A549 (cell line): ENCODE measurements around the gene DOCK6. TPM values are rescaled to one million over a fixed set of nuclear protein-coding genes. Genes with fewer than 3 reads are reported as not detected.

ENCODE experiments used
- ATAC-seq, 2 experiments: fragments of 200-7000 bp in 1 of 2; fragments of >200 bp in 1 of 2; cut with Nextera tagmentation in 1 of 2; cut with Tn5 transposase in 1 of 2; 3 replicates each; pipeline versions ENCODE4 v1.8.0 to v1.9.1; 2018 to 2020; ENCODE audit warnings: mild to moderate bottlenecking in 1 of 2, moderate library complexity in 1 of 2
- CTCF ChIA-PET: fragments of 300-600 bp; sonication (Branson Sonifier 250); formaldehyde crosslinking; extraction: SDS; loops from one replicate; lab custom pipeline; 2021; ENCODE audit warnings: antibody characterized with exemption, inconsistent platforms; lab: Yijun Ruan, JAX
- POLR2A ChIA-PET: fragments of 350-600 bp; formaldehyde crosslinking; extraction: SDS; loops from one replicate; lab custom pipeline; 2021; ENCODE audit warnings: antibody characterized with exemption, inconsistent platforms; lab: Yijun Ruan, JAX
- DNase-seq, 2 experiments: peaks; one replicate each; pipeline versions ENCODE4 v3.0.0 to v3.0.0-alpha.2; 2011 to 2016; ENCODE audit warnings: low read depth in 1 of 2, low spot score in 1 of 2
- FAIRE-seq: peaks from 2 replicates; lab custom pipeline; 2011; peaks lifted over from hg19 to GRCh38; lab: Jason Lieb, UNC
- H3K27ac ChIP-seq, 2 experiments: fragments of >200 bp; sonication (Bioruptor Twin); formaldehyde crosslinking; 3 replicates each; pipeline ENCODE4 v1.5.1; 2016 to 2017
- H3K4me1 ChIP-seq: fragments of >200 bp; sonication (Bioruptor Twin); formaldehyde crosslinking; 3 replicates; pipeline ENCODE4 v1.6.1; 2016
- H3K4me2 ChIP-seq: fragments of >200 bp; sonication (Bioruptor Twin); formaldehyde crosslinking; 3 replicates; pipeline ENCODE4 v1.6.1; 2016
- H3K4me3 ChIP-seq: fragments of >200 bp; sonication (Bioruptor Twin); formaldehyde crosslinking; 3 replicates; pipeline ENCODE4 v1.5.1; 2016
- H3K9me3 ChIP-seq: fragments of >200 bp; sonication (Bioruptor Twin); formaldehyde crosslinking; 3 replicates; pipeline ENCODE4 v1.6.1; 2016
- CBX2 ChIP-seq: fragments of 200-600 bp; sonication (generic); IDR thresholded peaks from 2 replicates; pipeline ENCODE4 v1.6.1; 2016; ENCODE audit warnings: low read depth, mild to moderate bottlenecking, borderline replicate concordance
- CBX8 ChIP-seq: fragments of 200-600 bp; sonication (generic); IDR thresholded peaks from 2 replicates; pipeline ENCODE4 v1.6.1; 2016
- EHF ChIP-seq: fragments of 250-450 bp; sonication (Bioruptor Pico); IDR thresholded peaks from 2 replicates; pipeline ENCODE4 v1.5.0; 2020; ENCODE audit warnings: mild to moderate bottlenecking
- ESRRA ChIP-seq: fragments of 150-350 bp; IDR thresholded peaks from 2 replicates; pipeline ENCODE4 v1.6.1; 2014; ENCODE audit warnings: mild to moderate bottlenecking, low read length, borderline replicate concordance
- FOXS1 ChIP-seq: fragments of 250-450 bp; sonication (Bioruptor Pico); IDR thresholded peaks from 2 replicates; pipeline ENCODE4 v1.5.0; 2020; ENCODE audit warnings: mild to moderate bottlenecking, moderate library complexity
- HDAC2 ChIP-seq: fragments of 200-600 bp; sonication (generic); IDR thresholded peaks from 2 replicates; pipeline ENCODE4 v1.6.1; 2016
- HOXA7 ChIP-seq: fragments of 250-450 bp; sonication (Bioruptor Pico); IDR thresholded peaks from 2 replicates; pipeline ENCODE4 v1.5.0; 2020; ENCODE audit warnings: mild to moderate bottlenecking, moderate library complexity
- JUN ChIP-seq, 2 experiments: fragments of >200 bp; sonication (Bioruptor Twin); formaldehyde crosslinking; IDR thresholded peaks; 2 replicates in 1 of 2; 3 replicates in 1 of 2; pipeline ENCODE4 v1.6.1; 2016 to 2017
- KDM5A ChIP-seq: fragments of 200-600 bp; sonication (generic); IDR thresholded peaks from 2 replicates; pipeline ENCODE4 v1.6.1; 2016; ENCODE audit warnings: antibody characterized with exemption, mild to moderate bottlenecking
- MYC ChIP-seq: IDR thresholded peaks from 2 replicates; pipeline ENCODE4 v1.6.1; 2012; ENCODE audit warnings: mild to moderate bottlenecking, inconsistent platforms, low read length, improper control_type of control experiment, borderline replicate concordance
- NFE2L2 ChIP-seq: fragments of 150-350 bp; conservative IDR thresholded peaks from 2 replicates; pipeline ENCODE4 v1.6.1; 2014; ENCODE audit warnings: low read length
- NR3C1 ChIP-seq: fragments of >200 bp; sonication (Bioruptor Twin); formaldehyde crosslinking; IDR thresholded peaks from 3 replicates; pipeline ENCODE4 v1.6.1; 2017
- POLR2A ChIP-seq: IDR thresholded peaks from 2 replicates; pipeline ENCODE4 v1.6.1; 2012; ENCODE audit warnings: mild to moderate bottlenecking, low read length
- SREBF2 ChIP-seq: fragments of 450-650 bp; IDR thresholded peaks from 2 replicates; pipeline ENCODE4 v1.6.1; 2014; ENCODE audit warnings: mild to moderate bottlenecking, moderate library complexity
- TFCP2L1 ChIP-seq: fragments of 250-450 bp; sonication (Bioruptor Pico); IDR thresholded peaks from 2 replicates; pipeline ENCODE4 v1.5.0; 2021; ENCODE audit warnings: mild to moderate bottlenecking
- ZFP36 ChIP-seq: fragments of 450-650 bp; IDR thresholded peaks from 2 replicates; pipeline ENCODE4 v1.6.1; 2014; ENCODE audit warnings: borderline replicate concordance; ENCODE audit not compliant: partially characterized antibody
- WGBS: methylation state at CpG from one replicate; pipeline ENCODE4 v1.1.6; 2017; ENCODE audit errors: missing lambda C conversion rate; 5-methylcytosine and 5-hydroxymethylcytosine counted together
- polyA plus RNA-seq, 4 experiments: library from polyadenylated mRNA; depleted of rRNA in 3 of 4; stranded (reverse); fragments of >200 nt; fragmentation: RNase III in 1 of 4; extraction: RNeasy Plus Mini Kit Qiagen cat#74134 plus additional on column Dnase treatment in 1 of 4; gene quantifications; 2 replicates in 3 of 4; 3 replicates in 1 of 4; pipeline ENCODE4 v1.2.3, GENCODE V29; 2011 to 2017
- TF ChIP-seq, protein P1 (sequence below): fragments of >200 bp; sonication (Bioruptor Twin); formaldehyde crosslinking; IDR thresholded peaks from 3 replicates; pipeline ENCODE4 v1.6.1; 2016
- TF ChIP-seq, protein P2 (sequence below): fragments of 200-600 bp; sonication (generic); IDR thresholded peaks from 2 replicates; pipeline ENCODE4 v1.6.1; 2016; ENCODE audit warnings: antibody characterized with exemption, mild to moderate bottlenecking, moderate library complexity
- TF ChIP-seq, protein P3 (sequence below): IDR thresholded peaks from 2 replicates; pipeline ENCODE4 v1.6.1; 2012
- TF ChIP-seq, protein P4 (sequence below): IDR thresholded peaks from 2 replicates; pipeline ENCODE4 v1.6.1; 2012; ENCODE audit warnings: low read depth, borderline replicate concordance

Gene DOCK6
- polyA plus RNA-seq, 2 of the 4 experiments (the other 2 are of a cell fraction), result 7.6 to 8.0 TPM

DNA sequence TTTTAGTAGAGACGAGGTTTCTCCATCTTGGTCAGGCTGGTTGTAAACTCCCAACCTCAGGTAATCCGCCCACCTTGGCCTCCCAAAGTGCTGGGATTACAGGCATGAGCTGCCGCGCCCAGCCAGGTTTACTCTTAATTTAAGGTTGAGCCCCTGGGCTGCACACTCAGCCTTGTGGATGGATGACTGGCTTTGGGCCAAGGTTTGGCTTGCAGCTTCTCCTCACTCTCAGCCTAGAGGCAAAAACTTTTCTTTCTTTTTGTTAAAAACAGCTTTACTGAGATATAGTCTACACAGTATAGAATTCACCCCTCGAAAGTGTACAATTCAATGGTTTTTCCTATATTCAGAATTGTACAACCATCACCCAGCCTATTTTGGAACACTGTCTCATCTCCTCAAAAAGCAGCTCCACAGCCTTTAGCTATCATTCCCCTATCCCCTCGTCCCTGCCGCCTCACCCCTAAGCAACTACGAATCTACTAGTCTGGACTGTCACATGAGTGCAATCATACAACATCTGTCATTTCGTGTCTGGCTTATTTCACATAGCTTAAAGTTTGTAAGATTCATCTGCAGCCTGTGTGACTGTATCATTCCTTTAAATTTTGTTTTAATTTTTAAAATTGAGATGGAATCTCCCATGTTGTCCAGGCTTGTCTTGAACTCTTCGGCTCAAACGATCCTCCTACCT is 19.2 kb upstream of the DOCK6 start:
- CTCF ChIA-PET, result interaction anchor here (0.6 to 0.8 kb wide), 2 partner anchors 44 to 99 kb away, joined by 3 read pairs; no protein-coding TSS in a partner anchor
- POLR2A ChIA-PET, result no interaction called here
- Histone ChIP-seq H3K4me3 (no peak overlapping the region), H3K4me2 (no peak overlapping the region), H3K4me1 (no peaks in the 10 kb centered on the region), H3K9me3 (no peaks in the 10 kb centered on the region), H3K27ac (no peak overlapping the region)
- FAIRE-seq, result no peak
- ATAC-seq, result no peak
- no peak for DNase-seq
- TF ChIP-seq HOXA7 (CRISPR knock-in tag), result no peak
- TF ChIP-seq NFE2L2, result no peak
- no peak for TF ChIP-seq MYC
- no peak for TF ChIP-seq JUN (IDR thresholded peaks at IDR 0.05)
- TF ChIP-seq CBX2, result no peak
- TF ChIP-seq EHF (CRISPR knock-in tag), result no peak
- no peak for TF ChIP-seq HDAC2
- TF ChIP-seq, protein P1, sequence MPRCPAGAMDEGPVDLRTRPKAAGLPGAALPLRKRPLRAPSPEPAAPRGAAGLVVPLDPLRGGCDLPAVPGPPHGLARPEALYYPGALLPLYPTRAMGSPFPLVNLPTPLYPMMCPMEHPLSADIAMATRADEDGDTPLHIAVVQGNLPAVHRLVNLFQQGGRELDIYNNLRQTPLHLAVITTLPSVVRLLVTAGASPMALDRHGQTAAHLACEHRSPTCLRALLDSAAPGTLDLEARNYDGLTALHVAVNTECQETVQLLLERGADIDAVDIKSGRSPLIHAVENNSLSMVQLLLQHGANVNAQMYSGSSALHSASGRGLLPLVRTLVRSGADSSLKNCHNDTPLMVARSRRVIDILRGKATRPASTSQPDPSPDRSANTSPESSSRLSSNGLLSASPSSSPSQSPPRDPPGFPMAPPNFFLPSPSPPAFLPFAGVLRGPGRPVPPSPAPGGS, result no peak
- TF ChIP-seq, protein P2, sequence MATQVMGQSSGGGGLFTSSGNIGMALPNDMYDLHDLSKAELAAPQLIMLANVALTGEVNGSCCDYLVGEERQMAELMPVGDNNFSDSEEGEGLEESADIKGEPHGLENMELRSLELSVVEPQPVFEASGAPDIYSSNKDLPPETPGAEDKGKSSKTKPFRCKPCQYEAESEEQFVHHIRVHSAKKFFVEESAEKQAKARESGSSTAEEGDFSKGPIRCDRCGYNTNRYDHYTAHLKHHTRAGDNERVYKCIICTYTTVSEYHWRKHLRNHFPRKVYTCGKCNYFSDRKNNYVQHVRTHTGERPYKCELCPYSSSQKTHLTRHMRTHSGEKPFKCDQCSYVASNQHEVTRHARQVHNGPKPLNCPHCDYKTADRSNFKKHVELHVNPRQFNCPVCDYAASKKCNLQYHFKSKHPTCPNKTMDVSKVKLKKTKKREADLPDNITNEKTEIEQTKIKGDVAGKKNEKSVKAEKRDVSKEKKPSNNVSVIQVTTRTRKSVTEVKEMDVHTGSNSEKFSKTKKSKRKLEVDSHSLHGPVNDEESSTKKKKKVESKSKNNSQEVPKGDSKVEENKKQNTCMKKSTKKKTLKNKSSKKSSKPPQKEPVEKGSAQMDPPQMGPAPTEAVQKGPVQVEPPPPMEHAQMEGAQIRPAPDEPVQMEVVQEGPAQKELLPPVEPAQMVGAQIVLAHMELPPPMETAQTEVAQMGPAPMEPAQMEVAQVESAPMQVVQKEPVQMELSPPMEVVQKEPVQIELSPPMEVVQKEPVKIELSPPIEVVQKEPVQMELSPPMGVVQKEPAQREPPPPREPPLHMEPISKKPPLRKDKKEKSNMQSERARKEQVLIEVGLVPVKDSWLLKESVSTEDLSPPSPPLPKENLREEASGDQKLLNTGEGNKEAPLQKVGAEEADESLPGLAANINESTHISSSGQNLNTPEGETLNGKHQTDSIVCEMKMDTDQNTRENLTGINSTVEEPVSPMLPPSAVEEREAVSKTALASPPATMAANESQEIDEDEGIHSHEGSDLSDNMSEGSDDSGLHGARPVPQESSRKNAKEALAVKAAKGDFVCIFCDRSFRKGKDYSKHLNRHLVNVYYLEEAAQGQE, result no peak
- no peak for TF ChIP-seq SREBF2
- no peak for TF ChIP-seq CBX8
- TF ChIP-seq, protein P3, sequence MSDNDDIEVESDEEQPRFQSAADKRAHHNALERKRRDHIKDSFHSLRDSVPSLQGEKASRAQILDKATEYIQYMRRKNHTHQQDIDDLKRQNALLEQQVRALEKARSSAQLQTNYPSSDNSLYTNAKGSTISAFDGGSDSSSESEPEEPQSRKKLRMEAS, result no peak
- TF ChIP-seq, protein P4, sequence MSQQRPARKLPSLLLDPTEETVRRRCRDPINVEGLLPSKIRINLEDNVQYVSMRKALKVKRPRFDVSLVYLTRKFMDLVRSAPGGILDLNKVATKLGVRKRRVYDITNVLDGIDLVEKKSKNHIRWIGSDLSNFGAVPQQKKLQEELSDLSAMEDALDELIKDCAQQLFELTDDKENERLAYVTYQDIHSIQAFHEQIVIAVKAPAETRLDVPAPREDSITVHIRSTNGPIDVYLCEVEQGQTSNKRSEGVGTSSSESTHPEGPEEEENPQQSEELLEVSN, result no peak
- WGBS, result 71% methylated on average over 11 of the region's 11 CpGs

DNA sequence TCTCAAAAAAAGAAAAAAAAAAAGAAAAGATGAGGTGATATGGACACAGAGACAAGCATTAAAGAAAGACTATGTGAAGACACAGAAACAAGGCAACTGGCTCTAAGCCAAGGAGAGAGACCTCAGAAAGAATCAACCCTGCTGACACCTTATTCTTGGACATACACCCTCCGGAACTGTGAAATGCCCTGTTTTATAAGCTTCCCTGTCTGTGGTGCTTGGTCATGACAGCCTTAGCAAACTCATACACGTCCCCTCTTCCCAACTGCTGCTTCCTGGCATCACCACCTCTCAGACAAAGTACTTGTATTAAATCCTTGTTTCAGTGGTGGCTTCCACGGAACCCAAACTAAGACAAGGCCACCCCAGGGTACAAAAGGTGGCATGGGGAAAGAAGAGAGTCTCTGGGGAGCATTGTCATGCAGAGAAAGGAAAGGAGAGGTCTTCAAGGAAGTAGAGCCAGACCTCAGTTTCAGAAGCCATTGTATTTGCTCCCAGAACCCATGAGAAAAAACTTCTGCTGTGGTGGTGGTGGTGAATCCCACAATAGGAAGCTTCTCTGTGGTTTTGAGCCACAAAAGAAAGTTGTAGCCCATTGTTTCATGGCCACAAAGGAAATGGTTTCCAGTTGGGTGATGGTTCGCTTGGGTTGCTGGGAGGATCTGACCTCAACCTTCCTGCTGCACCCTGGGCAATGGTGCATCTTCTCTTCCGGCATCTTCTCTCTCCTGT is 17.3 kb upstream of the DOCK6 start:
- FAIRE-seq, result no peak
- H3K27ac ChIP-seq, result no peak overlapping the region

DNA sequence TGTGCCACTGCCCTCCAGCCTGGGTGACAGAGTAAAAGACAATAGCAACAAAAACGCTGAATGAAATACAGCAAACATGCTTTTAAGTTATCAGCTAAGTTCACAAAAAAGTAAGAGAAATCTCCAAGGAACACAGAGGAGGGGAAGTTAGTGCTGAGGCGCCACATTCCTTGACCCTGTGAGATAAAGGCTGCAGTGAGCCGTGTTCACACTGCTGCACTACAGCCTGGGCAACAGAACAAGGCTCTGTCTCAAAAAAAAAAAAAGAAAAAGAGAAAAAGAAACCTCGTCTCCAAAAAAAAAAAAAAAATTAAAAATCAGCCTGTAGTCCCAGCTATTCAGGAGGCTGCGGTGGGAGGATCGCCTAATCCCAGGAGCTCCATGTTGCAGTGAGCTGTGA is 16.3 kb upstream of the DOCK6 start:
- TF ChIP-seq ESRRA (no peak), HOXA7 (CRISPR knock-in tag) (no peak), KDM5A (no peak), TFCP2L1 (CRISPR knock-in tag) (no peak), ZFP36 (no peak), NR3C1 (no peak)
- 54% methylated on average over 6 of the region's 6 CpGs for WGBS
- no peak for FAIRE-seq
- Histone ChIP-seq H3K4me3 (no peak overlapping the region), H3K27ac (no peak overlapping the region), H3K4me2 (no peak overlapping the region), H3K9me3 (no peaks in the 10 kb centered on the region), H3K4me1 (no peaks in the 10 kb centered on the region)
- DNase-seq, result no peak
- ChIA-PET POLR2A (no interaction called here), CTCF (interaction anchor here (0.6 to 1.4 kb wide), 5 partner anchors 11 to 842 kb away, joined by 3 to 7 read pairs (median 4); no protein-coding TSS in a partner anchor)
- ATAC-seq, result no peak

More for the DNA sequence above, 17.3 kb upstream of the DOCK6 start:
- H3K4me2 ChIP-seq, result no peak overlapping the region
- no peaks in the 10 kb centered on the region for H3K4me1 ChIP-seq
- ChIA-PET POLR2A (no interaction called here), CTCF (interaction anchor here (0.6 to 1.4 kb wide), 3 partner anchors 13 to 216 kb away, joined by 3 to 4 read pairs (median 3); no protein-coding TSS in a partner anchor)
- no peaks in the 10 kb centered on the region for H3K9me3 ChIP-seq
- ATAC-seq (no peak), DNase-seq (no peak)
- no peak for TF ChIP-seq FOXS1 (CRISPR knock-in tag)
- no peak for TF ChIP-seq POLR2A
- no peak for TF ChIP-seq NFE2L2
- 69% methylated on average over 5 of the region's 5 CpGs for WGBS
- H3K4me3 ChIP-seq, result no peak overlapping the region
